Testis (tissue), 3 donors: ENCODE measurements around the gene XYLT1. TPM values are rescaled to one million over a fixed set of nuclear protein-coding genes. Genes with fewer than 3 reads are reported as not detected.

Experiments
- DNase-seq: peaks from one replicate; pipeline ENCODE4 v3.0.0-alpha.2; 2019
- H3K27ac ChIP-seq, 2 donors: fragments of 200-600 bp; sonication (generic); one replicate each; pipeline ENCODE4 v1.5.1; 2019
- H3K27me3 ChIP-seq: fragments of 200-600 bp; sonication (generic); one replicate; pipeline ENCODE4 v1.5.1; 2019
- H3K36me3 ChIP-seq: fragments of 200-600 bp; sonication (generic); one replicate; pipeline ENCODE4 v1.5.1; 2017; ENCODE audit warnings: low read depth; ENCODE audit errors: missing control alignments
- H3K4me1 ChIP-seq: fragments of 200-600 bp; sonication (generic); one replicate; pipeline ENCODE4 v1.5.1; 2019
- H3K4me3 ChIP-seq, 2 donors: fragments of 200-600 bp; sonication (generic); one replicate each; pipeline ENCODE4 v1.5.1; 2017 to 2019
- H3K9me3 ChIP-seq: fragments of 200-600 bp; sonication (generic); one replicate; pipeline ENCODE4 v1.5.1; 2017
- POLR2A ChIP-seq: fragments of 450-650 bp; IDR thresholded peaks from one replicate; pipeline ENCODE4 v1.6.1; 2017; ENCODE audit warnings: antibody characterized with exemption, mild to moderate bottlenecking, moderate library complexity
- WGBS, 2 donors: methylation state at CpG; one replicate each; pipeline ENCODE4 v1.1.5; 2018; 5-methylcytosine and 5-hydroxymethylcytosine counted together
- intact Hi-C: fragments of 100-400 bp; cut with DNase I; formaldehyde crosslinking; loops from one replicate; pipeline ENCODE4 v1.15.1; 2023; ENCODE audit warnings: low total_unique reads
- polyA plus RNA-seq: library from polyadenylated mRNA; stranded (reverse); fragments of 350-450 nt; fragmentation: Illumina TruSeq; extraction: RNeasy Lipid Tissue Mini Kit (QIAGEN cat#74804); gene quantifications from one replicate; pipeline ENCODE4 v1.2.3, GENCODE V29; 2014; ENCODE audit warnings: low read depth, low replicate concordance; ENCODE audit not compliant: insufficient read depth
- total RNA-seq, 2 donors: library from RNA; depleted of rRNA; stranded (reverse); fragments of >200 nt; gene quantifications; one replicate each; pipeline ENCODE4 v1.2.3, GENCODE V29; 2016
- TF ChIP-seq, protein P1 (sequence below), 3 experiments: fragments of 450-650 bp in 2 of 3; fragments of 200-600 bp in 1 of 3; sonication (generic) in 1 of 3; IDR thresholded peaks; one replicate each; pipeline ENCODE4 v1.5.1; 2016 to 2019; ENCODE audit warnings: antibody characterized with exemption in 3 of 3, mild to moderate bottlenecking in 2 of 3, moderate library complexity in 1 of 3

The XYLT1 gene
- total and polyA plus RNA-seq, 3 donors from 2014 or later = 6.5 to 20.7 (median 13.6) TPM

DNA sequence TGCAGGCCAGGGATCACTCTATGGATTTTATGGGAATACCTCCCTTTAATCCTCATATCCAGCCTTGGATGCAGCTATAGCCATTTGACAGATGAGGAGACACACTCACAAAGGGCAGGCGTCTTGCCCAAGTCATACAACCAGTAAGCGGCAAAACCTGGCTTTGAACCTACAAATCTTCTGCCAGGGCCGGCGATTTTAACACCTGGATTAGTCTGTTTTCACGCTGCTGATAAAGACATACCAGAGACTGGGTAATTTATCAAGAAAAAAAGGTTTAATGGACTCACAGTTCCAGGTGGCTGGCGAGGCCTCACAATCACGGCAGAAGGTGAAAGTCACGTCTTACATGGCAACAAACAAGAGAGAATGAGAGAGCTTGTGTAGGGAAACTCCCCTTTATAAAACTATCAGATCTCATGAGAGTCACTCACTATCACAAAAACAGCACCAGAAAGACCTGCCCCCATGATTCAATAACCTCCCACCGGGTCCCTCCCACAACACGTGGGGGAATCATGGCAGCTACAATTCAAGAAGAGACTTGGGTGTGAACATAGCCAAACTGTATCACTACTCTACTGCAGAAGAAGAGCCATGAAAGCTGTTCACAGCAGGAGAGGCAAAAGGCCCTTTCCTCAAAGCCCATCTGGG lies 67.5 kb downstream of the XYLT1 start:
- intact Hi-C loops = no loop called here
- H3K27ac ChIP-seq = peak overlapping the region in 1 of 2 donors; percentile 82
- no peak for DNase-seq
- no peak overlapping the region for H3K4me3 ChIP-seq
- H3K36me3 ChIP-seq = no peaks in the 10 kb centered on the region
- 74 to 80% methylated on average over 10 of the region's 10 CpGs for WGBS, 2 donors
- H3K27me3 ChIP-seq = no peaks in the 10 kb centered on the region
- peaks cover 33% of the 10 kb centered on the region for H3K4me1 ChIP-seq
- TF ChIP-seq, protein P1, sequence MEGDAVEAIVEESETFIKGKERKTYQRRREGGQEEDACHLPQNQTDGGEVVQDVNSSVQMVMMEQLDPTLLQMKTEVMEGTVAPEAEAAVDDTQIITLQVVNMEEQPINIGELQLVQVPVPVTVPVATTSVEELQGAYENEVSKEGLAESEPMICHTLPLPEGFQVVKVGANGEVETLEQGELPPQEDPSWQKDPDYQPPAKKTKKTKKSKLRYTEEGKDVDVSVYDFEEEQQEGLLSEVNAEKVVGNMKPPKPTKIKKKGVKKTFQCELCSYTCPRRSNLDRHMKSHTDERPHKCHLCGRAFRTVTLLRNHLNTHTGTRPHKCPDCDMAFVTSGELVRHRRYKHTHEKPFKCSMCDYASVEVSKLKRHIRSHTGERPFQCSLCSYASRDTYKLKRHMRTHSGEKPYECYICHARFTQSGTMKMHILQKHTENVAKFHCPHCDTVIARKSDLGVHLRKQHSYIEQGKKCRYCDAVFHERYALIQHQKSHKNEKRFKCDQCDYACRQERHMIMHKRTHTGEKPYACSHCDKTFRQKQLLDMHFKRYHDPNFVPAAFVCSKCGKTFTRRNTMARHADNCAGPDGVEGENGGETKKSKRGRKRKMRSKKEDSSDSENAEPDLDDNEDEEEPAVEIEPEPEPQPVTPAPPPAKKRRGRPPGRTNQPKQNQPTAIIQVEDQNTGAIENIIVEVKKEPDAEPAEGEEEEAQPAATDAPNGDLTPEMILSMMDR (IDR thresholded peaks at IDR 0.05) = no peak
- no peak for TF ChIP-seq POLR2A
- H3K9me3 ChIP-seq = no peaks in the 10 kb centered on the region

DNA sequence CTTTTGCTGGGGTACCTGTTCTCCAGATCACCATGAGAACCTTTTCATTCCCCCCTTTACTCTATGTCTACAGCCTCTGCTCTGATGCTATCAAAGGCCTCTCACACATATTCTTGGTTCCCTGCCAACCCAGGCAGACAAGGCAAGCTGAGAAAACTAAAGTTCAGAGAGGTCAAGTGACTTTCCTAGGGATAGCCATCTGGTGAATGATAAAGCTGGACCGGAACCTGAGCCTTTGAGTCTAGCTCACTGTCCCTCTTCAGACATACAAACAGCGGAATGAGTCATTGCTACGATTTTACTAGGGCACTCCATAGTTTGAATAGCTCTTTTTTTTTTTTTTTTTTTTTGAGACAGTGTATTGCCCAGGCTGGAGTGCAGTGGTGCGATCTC lies 73.3 kb downstream of the XYLT1 start:
- Histone ChIP-seq H3K27me3 (no peaks in the 10 kb centered on the region), H3K4me1 (peaks cover 35% of the 10 kb centered on the region), H3K9me3 (no peaks in the 10 kb centered on the region), H3K36me3 (no peaks in the 10 kb centered on the region), H3K4me3 (no peak overlapping the region), H3K27ac (peak overlapping the region; percentile 36 to 68)
- no peak for TF ChIP-seq POLR2A
- TF ChIP-seq, protein P1 (IDR thresholded peaks at IDR 0.05) = no peak
- no peak for DNase-seq
- intact Hi-C loops = no loop called here
- 62 to 76% methylated on average over 4 of the region's 4 CpGs for WGBS, 2 donors

DNA sequence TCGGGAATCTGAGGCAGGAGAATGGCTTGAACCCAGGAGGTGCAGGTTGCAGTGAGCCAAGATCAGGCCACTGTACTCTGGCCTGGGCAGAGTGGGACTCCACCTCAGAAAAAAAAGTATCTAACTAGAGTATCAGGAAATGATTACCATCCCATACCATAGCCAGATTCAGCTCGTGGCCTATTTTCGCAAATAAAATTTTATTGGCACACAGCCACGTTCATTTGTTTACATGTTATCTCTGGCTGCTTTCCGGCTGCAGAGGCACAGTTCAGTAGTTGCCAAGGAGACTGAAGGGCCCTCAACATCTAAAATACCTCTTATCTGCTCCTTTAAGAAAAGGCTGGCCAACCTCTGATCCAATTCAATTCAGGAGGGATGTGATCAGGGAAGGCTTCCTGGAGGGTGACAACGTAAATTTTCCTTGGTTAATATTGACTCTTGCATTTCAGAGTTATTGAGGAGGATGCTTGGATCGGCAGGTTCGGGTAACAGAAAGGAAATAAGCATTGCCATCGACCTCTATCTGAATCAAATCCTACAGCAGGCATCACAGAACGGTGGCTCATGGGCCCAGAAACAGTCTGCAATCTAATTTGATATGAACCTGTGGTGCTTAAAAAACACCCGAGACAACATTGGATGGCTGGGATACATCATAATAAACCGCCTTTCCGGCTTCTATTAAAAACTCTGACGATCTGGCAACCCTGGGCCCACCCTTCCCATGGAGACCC lies 73.8 kb downstream of the XYLT1 start:
- Histone ChIP-seq H3K27me3 (no peaks in the 10 kb centered on the region), H3K36me3 (no peaks in the 10 kb centered on the region), H3K9me3 (no peaks in the 10 kb centered on the region), H3K4me1 (peaks cover 41% of the 10 kb centered on the region), H3K27ac (peak overlapping the region; percentile 42 to 68), H3K4me3 (no peak overlapping the region)
- 50 to 51% methylated on average over 14 of the region's 14 CpGs for WGBS, 2 donors
- peak; percentile 50 for DNase-seq
- intact Hi-C loops = no loop called here
- TF ChIP-seq POLR2A = no peak
- TF ChIP-seq, protein P1 (IDR thresholded peaks at IDR 0.05) = no peak

DNA sequence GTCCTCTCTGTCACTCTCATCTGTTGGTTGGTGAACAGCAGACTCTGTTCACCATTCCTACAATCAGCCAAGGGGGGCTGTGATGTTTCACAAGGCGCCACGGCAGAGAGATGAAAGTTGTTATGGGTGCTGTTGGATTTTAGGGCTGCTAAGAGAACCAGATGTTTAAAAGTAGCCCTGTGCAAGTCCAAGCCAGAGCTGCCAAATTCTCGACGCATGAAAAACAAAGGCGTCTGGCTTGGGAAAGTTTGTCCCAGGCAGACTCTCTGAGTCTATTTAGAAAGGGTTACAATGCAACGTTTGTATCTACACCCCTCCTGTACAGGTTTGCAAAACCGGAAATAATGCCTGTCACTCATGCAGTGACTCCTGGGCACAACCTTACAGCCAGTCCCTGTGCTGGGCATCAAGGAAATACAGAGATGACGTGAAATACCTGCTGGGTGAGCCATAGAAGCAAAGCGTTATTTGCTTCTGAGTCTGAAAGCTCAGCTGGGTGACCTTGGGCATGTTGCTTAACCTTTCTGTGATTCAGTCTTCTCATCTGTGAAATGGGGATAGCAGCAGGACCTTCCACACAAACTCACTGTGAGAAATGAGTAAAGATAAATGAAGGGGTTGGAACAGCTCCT lies 74.8 kb downstream of the XYLT1 start:
- 43 to 57% methylated on average over 9 of the region's 9 CpGs for WGBS, 2 donors
- H3K36me3 ChIP-seq = no peaks in the 10 kb centered on the region
- peaks cover 45% of the 10 kb centered on the region for H3K4me1 ChIP-seq
- no peak overlapping the region for H3K4me3 ChIP-seq
- no peaks in the 10 kb centered on the region for H3K9me3 ChIP-seq
- peak overlapping the region; percentile 42 to 68 for H3K27ac ChIP-seq
- TF ChIP-seq POLR2A = no peak
- TF ChIP-seq, protein P1 (IDR thresholded peaks at IDR 0.05) = no peak
- no peaks in the 10 kb centered on the region for H3K27me3 ChIP-seq
- peak; percentile 68 for DNase-seq
- intact Hi-C loops = no loop called here
